H1 (cell line): ENCODE results near the gene KRT80. TPM values are rescaled to one million over a fixed set of nuclear protein-coding genes. Genes with fewer than 3 reads are reported as not detected.

Source experiments
- ZNF274 ChIP-seq: IDR thresholded peaks from 2 replicates; pipeline ENCODE4 v1.7.0; 2012; ENCODE audit warnings: low read length, borderline replicate concordance; ENCODE audit errors: extremely low read depth
- polyA plus RNA-seq, 7 experiments: library from polyadenylated mRNA; depleted of rRNA in 3 of 7; stranded (reverse) in 5 of 7; unstranded in 2 of 7; fragments of >200 nt in 5 of 7; fragments of 200-250 nt in 2 of 7; gene quantifications; 1 replicate in 5 of 7; 2 replicates in 1 of 7; 4 replicates in 1 of 7; pipeline versions ENCODE4 v1.2.1 to v1.2.3, GENCODE V29; 2011 to 2013; ENCODE audit warnings: missing spikeins in 2 of 7, mixed read lengths in 2 of 7
- total RNA-seq: library from RNA; stranded (reverse); fragmentation: NEBNext Ultra II Directional; extraction: Animal tissue kit (Norgen Biotek cat#: 25700); gene quantifications from 2 replicates; pipeline ENCODE4 v1.2.1, GENCODE V29; 2021

Gene KRT80
- total and polyA plus RNA-seq, 2 of the 8 experiments (the other 6 are each of a cell fraction or from before 2014, with no cell fraction given), result 0.05 TPM; not detected in 1

GRCh38 chr12:52146822-52147366 is 44.9 kb downstream of the KRT80 start (continued):
- no peak for TF ChIP-seq ZNF274
